Vagina (tissue), 2 donors: Measurements from ENCODE around the gene ABCC3.

Experiments used
- POLR2A ChIP-seq, 2 donors: fragments of 450-650 bp; IDR thresholded peaks; one replicate each; pipeline ENCODE4 v1.6.1; 2017; ENCODE audit warnings: antibody characterized with exemption in 2 of 2, mild to moderate bottlenecking in 2 of 2, moderate library complexity in 2 of 2
- POLR2AphosphoS5 ChIP-seq, 2 donors: sonication (generic); formaldehyde crosslinking; IDR thresholded peaks; one replicate each; pipeline ENCODE4 v1.9.0; 2017; ENCODE audit warnings: antibody characterized with exemption in 2 of 2, mild to moderate bottlenecking in 2 of 2, low read depth in 1 of 2; ENCODE audit not compliant: insufficient read depth in 1 of 2
- TF ChIP-seq, protein P1 (sequence below), 3 experiments: fragments of 450-650 bp in 2 of 3; fragments of 200-600 bp in 1 of 3; sonication (generic) in 1 of 3; IDR thresholded peaks; one replicate each; pipeline ENCODE4 v1.5.1; 2017 to 2019; ENCODE audit warnings: antibody characterized with exemption in 3 of 3, mild to moderate bottlenecking in 2 of 3, moderate library complexity in 2 of 3

- TF ChIP-seq, protein P1, sequence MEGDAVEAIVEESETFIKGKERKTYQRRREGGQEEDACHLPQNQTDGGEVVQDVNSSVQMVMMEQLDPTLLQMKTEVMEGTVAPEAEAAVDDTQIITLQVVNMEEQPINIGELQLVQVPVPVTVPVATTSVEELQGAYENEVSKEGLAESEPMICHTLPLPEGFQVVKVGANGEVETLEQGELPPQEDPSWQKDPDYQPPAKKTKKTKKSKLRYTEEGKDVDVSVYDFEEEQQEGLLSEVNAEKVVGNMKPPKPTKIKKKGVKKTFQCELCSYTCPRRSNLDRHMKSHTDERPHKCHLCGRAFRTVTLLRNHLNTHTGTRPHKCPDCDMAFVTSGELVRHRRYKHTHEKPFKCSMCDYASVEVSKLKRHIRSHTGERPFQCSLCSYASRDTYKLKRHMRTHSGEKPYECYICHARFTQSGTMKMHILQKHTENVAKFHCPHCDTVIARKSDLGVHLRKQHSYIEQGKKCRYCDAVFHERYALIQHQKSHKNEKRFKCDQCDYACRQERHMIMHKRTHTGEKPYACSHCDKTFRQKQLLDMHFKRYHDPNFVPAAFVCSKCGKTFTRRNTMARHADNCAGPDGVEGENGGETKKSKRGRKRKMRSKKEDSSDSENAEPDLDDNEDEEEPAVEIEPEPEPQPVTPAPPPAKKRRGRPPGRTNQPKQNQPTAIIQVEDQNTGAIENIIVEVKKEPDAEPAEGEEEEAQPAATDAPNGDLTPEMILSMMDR (IDR thresholded peaks at IDR 0.05): no peak
- no peak for TF ChIP-seq POLR2AphosphoS5 (IDR thresholded peaks at IDR 0.05; ENCODE audit: insufficient read depth in 1 of 2, low read depth in 1 of 2)
- TF ChIP-seq POLR2A (IDR thresholded peaks at IDR 0.05): no peak
These were observed 13.8 kb upstream of the ABCC3 start for GRCh38 chr17:50620858-50621257.
